NCI-H187 treated with DMSO at 0.1 percent for 48 hours (cell line): ENCODE results near the gene MTMR12.
A peak's percentile ranks its signal among the peaks of the same experiment; 100 is the strongest.
"Not testable (repeated sequence)": the region's sequence is repeated elsewhere in the genome, so short reads cannot be mapped to it uniquely, and the experiment has no call there.

Source experiments
- DNase-seq: peaks from one replicate; lab custom pipeline; 2025; lab: John Stamatoyannopoulos, UW

The MTMR12 gene

DNA sequence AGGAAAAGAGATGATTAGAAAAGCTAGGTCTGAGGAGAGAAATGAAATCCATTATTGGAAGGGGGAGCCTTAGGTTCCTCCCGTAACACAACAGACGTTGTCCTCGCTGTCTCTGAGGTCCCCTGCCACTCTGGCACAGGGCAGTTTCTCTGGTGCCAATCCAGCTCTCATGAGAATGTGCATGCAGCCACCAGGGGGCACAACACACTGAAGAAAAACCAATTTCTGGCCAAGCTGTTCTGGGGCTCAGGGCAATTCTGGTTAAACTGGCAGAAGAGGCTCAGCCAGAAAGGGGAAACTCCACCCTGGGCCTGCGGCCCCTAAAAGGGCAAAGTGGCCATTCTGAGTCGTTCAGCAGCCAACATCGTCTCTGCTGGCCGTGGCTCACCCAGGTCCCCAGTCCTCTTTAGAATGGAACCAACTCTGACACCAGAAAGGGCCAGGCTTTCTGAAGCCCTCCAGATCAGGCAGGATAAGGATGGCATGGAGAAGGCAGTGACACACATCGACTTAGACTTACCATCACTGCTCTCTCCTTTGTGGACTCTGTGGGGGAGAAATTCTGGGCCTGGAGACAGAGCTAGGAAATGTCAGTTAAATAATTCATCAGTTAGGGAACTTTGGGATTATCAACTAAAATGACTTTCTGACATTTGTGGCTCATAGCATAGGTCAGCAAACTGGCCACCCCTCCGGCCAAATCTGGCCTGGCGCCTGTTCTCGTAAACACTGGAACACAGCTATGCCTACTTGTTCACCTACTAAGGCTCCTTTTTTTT lies 80.1 kb downstream of the MTMR12 start:
- peak; percentile 9 for DNase-seq

DNA sequence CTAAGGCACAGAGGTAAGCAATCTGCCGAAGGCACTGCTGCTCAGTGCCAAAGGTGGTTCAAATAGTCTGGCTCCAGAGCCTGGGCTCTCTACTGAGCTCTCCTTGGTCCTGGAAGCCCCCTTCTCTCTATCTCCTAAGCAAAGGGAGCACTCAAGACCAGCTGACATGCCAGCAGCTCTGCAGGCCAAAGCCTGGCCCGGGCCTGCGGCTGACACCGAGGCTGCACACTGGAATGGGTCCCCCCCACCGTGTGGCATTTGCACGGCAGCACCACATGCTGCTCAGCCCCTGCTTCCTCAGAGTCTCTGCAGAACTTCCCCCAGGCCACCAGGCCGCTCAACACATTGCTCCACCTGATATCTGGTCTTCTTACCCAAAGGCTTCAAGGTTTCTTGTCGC lies 80.8 kb downstream of the MTMR12 start:
- no peak for DNase-seq

DNA sequence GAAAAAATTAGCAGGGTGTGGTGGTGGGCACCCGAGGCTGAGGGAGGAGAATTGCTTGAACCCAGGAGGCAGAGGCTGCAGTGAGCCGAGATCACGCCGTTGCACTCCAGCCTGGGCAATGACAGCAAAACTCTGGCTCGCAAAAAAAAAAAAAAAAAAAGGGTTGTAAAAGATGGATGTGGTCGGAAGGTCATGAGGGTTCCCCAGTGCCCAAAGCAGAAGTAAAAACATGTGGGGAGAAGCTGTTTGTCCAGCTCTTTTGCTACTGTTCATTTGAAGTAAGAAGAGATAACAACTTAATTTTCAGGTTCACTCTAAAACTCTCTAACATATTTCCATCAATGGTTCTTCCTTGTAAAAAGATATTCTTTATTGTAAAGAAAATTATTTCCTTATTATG lies 81.5 kb downstream of the MTMR12 start:
- no peak for DNase-seq

DNA sequence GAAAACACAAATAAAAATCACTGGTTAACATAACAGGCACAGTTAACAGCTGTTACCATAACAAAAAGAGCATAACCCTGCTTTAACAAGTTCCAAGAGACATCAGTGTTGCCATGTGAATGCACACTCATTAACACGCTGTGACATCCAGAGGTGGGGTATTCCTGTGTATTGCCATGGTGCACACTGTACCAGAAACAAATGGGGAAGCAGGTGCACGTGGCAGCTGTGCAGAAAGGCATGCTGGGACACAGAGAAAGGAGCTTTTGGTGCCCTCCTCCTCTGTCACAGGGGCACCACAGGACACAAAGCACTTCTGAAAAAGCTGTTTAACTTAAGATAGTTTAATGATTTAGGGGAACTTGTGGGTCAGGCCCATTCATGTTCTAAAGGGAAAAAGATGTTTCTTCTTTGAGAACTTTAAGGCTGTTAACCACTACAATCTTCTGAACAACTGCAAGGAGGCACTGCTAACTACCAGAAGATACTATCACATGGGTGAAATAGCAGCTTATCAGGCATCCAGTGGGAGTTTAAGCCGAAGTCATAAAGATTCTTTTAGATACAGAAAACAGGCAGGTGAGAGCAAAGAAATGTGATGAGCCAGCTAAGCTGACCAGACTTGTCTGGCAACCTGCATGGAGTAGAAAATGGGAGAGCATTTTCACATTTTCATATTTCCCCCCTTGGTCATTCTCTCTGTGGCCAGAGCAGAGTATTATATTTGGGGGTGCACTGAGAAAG lies 82.2 kb downstream of the MTMR12 start:
- no peak for DNase-seq

DNA sequence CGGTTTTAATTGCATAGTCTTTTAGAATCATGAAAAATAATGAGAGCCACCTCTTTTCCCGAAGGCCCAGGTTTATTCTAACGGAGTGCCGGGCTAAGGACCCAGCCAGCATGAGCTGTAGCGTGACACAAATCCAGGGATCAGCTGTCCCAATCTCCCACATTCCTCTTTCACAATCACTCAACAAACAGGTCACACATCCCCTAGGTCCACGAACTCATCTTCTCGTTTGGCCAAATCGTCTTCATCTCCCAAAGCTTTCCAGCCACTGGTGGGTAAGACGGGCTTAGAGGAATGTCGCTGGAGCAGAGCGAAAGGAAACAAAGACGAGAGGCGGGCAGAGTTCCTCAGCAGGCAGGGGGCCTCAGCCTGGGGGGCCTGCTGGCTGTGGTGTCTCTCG lies 83.2 kb downstream of the MTMR12 start:
- DNase-seq: no peak

DNA sequence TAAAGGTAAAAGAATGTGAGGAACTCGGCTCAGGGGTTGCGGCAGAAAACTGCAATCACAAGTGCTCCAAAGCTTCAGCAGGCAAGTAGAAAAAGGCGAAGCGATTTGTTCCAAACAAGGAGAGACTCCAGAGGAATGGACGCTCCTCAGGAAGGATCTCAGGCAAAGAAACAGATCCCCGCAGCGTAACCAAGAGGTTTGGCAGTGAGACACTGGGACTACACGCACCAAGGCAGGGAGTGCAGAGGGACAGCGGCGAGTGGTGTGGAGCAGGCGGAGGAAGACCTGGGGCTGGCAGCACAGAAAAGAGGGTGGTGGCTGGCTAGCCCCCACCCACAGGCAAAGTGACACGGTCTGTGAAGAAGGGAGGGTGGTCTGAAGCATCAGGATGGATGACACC lies 83.9 kb downstream of the MTMR12 start:
- DNase-seq: no peak

DNA sequence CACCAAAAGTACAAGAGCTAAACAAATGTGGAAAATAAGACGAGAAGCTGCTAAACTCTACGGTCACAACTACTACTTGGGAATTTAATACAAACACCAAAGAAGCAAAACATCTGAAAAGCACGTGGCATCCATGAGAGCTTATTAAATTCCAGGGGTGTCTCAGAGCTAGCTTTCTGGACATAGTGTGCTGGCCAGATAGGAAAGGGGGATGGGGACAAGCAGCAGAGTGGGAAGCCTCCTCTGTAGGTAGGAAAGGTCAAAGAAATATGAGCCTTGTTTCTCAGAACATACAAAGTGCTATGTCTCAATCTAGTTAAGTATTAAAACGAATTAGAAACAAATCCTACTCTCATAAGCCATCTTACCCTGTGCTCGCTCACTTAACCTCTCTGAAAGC lies 87.3 kb downstream of the MTMR12 start:
- no peak for DNase-seq

DNA sequence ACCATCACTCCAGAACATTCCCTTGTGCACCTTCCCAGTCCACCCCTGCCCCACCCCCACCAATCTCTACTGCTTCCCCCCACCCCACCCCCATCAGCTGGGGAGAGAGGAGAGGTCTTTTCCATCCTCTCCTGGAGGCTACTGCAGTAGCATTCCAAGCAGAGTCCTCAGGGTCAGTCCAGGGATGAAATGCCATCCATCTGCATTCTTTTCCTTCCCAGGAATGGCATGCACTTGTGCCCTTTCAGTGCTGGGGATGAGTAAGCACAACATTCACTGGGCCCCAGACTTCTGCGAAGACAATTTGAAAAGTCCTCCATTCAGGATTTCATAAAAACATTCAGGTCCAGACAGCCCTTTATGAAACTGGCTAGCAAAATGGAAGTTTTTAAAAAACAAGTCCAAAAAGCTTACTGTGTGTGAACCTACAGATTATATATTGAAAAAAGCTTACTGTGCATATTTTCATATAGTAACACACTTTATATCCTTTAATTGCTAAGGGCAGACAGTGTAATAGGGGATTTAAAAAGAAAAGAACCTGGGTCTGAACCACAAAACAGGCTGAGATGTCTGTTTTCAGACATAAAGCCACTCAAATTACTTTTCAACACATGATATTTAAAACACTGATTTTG lies 88.6 kb downstream of the MTMR12 start:
- DNase-seq: no peak

DNA sequence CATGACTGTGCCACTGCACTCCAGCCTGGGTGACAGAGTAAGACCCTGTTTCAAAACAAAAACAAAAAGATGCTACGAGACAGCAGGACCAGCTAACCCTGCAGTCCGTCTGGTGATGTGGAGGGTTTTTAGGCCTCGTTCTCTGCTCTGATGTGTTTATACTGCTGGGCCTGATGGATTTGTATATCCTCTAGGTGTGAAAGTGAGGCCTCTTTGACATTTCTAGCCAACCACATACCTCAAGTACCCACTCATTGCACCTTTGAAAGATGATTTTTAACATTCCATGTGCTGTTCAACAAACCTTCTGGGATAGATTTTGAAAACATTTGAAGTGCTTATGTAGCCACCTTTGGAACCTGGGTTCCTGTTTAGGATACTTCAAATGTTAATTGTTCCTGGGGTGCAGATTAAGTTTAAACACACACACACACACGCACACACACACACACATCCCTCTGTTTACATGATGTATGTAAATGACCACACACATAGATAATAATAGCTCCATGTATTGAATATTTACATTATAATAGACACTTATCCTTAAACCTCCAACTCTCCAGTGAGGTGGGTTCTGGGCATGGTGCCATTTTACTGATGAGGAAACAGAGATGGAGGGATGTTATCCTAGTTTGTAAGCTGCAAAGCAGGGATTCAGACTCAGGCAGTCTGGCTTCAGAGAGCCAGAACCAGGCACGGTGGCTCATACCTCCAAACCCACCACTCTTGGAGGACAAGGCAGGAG lies 89.8 kb downstream of the MTMR12 start:
- DNase-seq: no peak

DNA sequence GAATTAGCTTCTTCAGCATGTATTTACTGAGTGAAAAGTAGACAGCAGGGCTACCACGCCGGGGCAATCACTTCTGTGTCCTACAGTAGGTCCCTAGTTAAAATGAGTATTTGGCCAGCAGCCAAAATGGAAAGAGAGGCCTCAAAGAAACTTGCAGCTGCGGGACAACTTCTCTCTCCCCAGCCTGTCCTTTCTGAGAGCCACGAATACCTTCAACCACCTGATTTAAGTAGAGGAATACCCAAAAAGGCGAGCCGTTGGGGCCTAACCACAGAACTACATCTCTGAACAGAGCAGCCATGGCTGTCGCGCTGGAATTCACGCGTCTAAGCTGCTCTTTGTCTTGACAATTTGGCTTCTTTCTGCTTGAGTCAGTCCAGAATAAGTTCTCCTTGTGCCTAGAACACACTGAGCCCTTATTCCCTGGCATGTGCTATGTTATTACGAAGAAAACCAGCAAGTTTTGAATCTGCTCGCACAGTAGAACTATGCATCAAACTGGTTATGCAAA lies 94.8 kb downstream of the MTMR12 start:
- DNase-seq: no peak

DNA sequence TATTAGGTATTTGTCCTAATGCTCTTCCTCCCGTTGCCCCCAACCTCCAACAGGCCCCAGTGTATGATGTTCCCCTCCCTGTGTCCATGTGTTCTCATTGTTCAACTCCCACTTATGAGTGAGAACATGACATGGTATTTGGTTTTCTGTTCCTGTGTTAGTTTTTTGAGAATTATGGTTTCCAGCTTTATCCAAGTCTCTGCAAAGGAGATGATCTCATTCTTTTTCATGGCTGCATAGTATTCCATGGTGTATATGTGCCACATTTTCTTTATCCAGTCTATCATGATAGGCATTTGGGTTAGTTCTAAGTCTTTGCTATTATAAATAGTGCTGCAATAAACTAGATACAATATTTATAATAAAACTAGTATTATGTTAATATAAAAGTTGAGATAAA lies 98.4 kb downstream of the MTMR12 start:
- DNase-seq: not testable (repeated sequence)

DNA sequence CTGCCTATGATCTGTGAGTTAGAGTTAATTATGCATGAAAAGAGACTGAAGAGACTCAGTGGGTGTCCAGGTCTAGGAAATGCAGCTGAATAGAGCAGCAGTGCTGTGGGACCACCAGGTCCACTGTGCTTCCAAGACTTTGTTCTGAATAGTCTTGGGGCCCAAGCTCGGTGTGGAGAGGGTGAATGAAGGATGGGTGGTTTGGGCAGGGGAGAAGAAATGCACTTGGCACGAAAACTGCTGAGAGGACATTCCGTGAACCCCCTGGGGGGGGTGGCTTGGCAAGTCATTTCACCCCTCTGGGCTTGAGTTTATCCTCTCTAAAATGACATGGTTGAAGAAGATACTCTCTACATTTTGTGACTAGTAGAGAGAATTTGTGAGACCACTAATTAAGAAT lies 102.6 kb downstream of the MTMR12 start:
- DNase-seq: no peak

DNA sequence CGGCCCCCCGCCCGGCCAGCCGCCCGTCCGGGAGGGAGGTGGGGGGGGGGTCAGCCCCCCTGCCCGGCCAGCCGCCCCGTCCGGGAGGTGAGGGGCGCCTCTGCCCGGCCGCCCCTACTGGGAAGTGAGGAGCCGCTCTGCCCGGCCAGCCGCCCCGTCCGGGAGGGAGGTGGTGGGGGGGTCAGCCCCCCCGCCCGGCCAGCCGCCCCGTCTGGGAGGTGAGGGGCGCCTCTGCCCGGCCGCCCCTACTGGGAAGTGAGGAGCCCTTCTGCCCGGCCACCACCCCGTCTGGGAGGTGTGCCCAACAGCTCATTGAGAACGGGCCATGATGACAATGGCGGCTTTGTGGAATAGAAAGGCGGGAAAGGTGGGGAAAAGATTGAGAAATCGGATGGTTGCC lies 103.9 kb downstream of the MTMR12 start:
- not testable (repeated sequence) for DNase-seq

DNA sequence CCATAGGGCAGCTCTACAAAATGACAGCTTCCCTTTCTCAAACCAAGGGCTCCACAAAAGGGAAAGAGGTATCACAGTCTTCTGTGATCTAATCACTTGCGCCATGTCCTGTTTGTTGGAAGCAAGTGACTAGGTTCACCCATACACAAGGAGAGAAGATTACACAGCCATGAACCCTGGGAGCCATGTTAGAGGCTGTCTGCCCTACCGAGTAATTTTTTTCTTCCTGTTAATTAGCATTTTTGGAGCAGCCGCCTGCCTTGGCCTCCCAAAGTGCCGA lies 105.4 kb downstream of the MTMR12 start:
- DNase-seq: no peak

DNA sequence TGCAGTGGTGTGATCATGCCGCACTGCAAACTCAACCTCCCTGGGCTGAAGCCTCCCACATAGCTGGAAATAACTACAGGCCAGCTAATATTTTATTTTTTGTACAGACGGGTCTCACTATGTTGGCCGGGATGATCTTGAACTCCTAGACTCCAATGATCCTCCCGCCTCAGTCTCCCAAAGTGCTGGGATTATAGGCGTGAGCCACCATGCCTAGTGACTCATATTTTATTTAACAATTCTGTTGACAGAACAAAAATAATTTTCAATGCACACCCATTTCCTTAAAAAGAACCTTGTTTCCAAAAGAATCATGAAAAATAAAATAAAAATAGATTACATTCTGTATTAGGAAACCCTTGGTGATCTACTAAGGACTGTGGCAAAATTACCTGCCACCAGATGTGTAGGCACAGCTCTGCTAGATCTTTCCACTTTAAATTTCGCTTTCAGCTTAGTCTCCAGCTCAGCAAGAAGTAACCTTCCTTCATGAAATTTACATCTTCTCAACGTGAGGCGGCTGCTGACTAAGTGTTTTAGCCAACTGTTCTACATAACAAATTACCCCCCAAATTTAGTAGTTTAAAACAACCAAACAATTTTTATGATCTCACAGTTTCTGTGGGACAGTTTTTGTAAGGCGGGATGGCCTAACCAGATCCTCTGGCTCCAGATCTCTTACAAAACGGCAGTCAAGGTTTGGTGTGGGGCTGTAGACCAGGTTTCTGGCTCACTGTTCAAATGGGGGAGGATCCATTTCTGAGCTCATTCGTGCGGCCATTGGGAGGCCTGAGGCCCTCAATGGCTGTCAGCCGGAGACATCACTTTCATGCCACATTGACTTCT lies 106.0 kb downstream of the MTMR12 start:
- no peak for DNase-seq

DNA sequence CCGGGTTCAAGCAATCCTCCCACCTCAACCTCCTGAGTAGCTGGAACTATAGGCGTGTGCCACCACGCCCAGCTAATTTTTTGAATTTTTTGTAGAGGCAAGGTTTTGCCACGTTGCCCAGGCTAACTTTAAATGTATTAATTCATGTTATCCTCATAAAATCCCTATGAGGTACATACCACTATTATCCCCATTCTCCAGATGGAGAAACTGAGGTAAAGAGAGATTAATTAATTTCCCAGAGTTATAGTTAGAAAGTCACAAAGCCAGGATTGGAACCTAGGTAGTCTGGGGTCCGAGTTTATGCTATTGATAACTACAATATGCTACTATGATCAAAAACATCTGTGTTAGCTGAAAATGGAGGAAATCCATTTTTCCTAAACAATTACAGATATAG lies 106.7 kb downstream of the MTMR12 start:
- no peak for DNase-seq

DNA sequence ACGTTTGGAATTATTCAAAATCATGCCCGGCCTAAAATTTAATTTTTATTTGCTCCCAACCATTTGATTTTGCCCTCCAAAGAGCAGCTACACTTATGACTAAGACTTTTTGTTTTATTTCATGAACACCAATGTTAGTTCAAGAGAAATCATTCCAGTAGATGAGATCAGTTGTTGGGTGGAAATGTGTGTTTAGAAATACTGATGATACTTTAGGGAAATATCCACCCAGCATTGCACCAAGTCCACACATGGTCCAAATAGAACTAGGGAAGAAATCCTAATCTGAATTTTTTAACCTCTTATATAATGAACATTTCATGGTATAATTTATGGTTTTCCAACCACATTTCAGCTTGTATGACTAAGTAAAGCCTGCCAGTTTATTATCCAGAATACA lies 110.3 kb downstream of the MTMR12 start:
- no peak for DNase-seq

DNA sequence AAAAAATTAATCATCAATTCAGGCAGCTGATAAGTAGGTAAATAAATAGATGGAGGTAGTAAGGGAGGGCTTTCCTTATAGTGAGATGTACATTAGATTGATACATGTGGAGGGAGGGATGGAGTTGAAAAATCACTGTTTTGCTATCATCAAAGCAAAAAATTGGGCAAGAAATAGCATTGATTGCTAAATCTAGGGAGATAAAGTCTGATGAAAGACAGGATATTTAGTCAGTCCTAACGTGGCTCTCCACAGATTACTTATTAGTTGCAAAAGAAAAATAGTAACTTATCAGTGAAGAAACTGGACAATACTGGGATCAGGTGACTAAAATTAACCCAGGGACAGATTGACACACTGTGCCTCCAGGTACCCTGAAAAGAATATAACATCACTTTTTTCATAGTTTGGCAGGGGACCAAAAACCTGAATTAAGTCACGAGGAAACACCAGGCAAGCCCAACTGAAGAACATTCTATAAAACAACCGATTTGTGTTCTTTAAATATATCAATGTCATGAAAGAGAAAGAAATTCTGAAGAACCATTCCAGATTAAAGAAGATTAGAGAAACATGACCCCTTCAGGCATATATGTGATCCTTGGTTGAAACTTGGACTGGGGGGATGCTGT lies 111.5 kb downstream of the MTMR12 start:
- no peak for DNase-seq

DNA sequence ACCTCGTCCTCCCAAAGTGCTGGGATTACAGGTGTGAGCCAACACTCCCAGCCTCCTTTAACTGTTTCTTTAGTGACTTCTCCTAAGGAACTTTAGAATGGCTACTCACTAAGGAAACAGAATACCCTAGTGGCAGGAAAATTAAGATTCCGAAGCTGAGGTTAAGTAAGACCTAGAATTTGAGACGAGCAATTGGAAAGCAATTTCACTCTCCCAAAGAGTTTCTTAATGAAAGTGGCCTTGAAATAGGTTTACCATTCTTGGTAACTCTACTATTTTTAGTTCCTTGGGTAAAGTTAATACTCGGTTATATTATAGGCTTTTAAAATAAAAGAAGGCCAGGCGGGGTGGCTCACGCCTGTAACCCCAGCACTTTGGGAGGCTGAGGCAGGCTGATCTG lies 115.7 kb downstream of the MTMR12 start:
- DNase-seq: no peak

DNA sequence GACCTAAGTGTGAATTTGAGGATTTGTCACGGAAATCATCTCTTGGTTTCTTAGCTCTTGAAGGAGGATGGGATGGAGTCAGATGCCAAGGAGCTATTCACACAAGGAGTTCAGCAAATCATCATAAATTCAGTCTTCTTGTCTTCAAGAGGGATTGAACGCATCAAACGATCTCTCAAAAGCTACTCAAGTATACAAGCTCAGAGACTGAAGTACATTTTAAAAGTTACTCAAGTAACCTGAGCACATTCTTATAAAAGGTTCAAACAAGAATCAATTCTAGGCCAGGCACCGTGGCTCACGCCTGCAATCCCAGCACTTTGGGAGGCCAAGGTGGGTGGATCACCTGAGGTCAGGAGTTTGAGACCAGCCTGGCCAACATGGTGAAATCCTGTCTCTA lies 117.5 kb downstream of the MTMR12 start:
- no peak for DNase-seq

DNA sequence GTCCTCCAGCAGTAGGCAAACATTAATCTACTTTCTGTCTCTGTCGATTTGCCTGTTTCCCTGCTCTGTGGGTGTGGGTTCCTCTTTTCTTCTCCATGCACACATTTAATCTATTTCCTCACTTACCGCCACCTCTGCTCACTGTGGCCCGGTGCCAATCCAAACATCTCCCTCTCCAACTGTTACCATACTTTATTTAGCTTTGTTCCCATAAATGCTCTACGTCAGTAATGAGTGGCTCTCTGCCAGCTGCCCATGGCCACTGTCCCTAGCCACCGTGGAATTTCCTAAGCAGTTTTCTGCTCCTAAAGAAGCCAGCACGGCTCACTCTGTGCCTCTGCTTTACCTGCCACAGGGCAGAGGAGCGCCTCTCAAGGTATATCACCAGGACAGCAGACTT lies 119.1 kb downstream of the MTMR12 start:
- DNase-seq: peak; percentile 66
